HEK293 (cell line): Measurements from ENCODE around the gene DENND10.
A peak's percentile ranks its signal among the peaks of the same experiment; 100 is the strongest.

Experiments used
- CTCF ChIA-PET: fragments of 350-600 bp; formaldehyde crosslinking; extraction: SDS; loops from one replicate; lab custom pipeline; 2021; ENCODE audit warnings: antibody characterized with exemption; lab: Yijun Ruan, JAX
- POLR2A ChIA-PET: fragments of 300-600 bp; formaldehyde crosslinking; extraction: SDS; loops from one replicate; lab custom pipeline; 2020; ENCODE audit warnings: antibody characterized with exemption, inconsistent platforms; lab: Yijun Ruan, JAX
- H3K27ac ChIP-seq: fragments of 200-500 bp; sonication (Bioruptor generic); 2 replicates; pipeline ENCODE4 v1.5.1; 2014; ENCODE audit warnings: low read depth, low read length, control low read depth, inconsistent platforms; ENCODE audit errors: extremely low read depth
- H3K36me3 ChIP-seq, 2 experiments: fragments of 200-500 bp in 1 of 2; sonication (Bioruptor generic) in 1 of 2; 1 replicate in 1 of 2; 2 replicates in 1 of 2; pipeline ENCODE4 v1.5.1; 2014 to 2017; ENCODE audit warnings: inconsistent platforms in 2 of 2, low read length in 2 of 2; ENCODE audit not compliant: control insufficient read depth in 2 of 2, insufficient read depth in 1 of 2
- H3K4me1 ChIP-seq: fragments of 200-500 bp; sonication (Bioruptor generic); 2 replicates; pipeline ENCODE4 v1.5.1; 2014; ENCODE audit warnings: mild to moderate bottlenecking, low read length, inconsistent platforms; ENCODE audit not compliant: control insufficient read depth, insufficient read depth
- H3K4me3 ChIP-seq: 2 replicates; pipeline ENCODE4 v1.5.1; 2011; ENCODE audit warnings: low read depth, mild to moderate bottlenecking, control low read depth, low read length, moderate library complexity
- H3K9me3 ChIP-seq: fragments of 200-500 bp; sonication (Bioruptor generic); 2 replicates; pipeline ENCODE4 v1.5.1; 2014; ENCODE audit warnings: low read depth, low read length, inconsistent platforms; ENCODE audit not compliant: control insufficient read depth, insufficient read depth
- GLI2 ChIP-seq: fragments of 450-650 bp; formaldehyde crosslinking; IDR thresholded peaks from 2 replicates; pipeline ENCODE4; 2017; ENCODE audit warnings: missing biosample characterization, missing genetic modification characterization, low read depth, borderline replicate concordance
- MEIS1 ChIP-seq: sonication (generic); formaldehyde crosslinking; IDR thresholded peaks from 2 replicates; pipeline ENCODE4 v1.8.1; 2022; ENCODE audit warnings: missing genetic modification reagents, mild to moderate bottlenecking, borderline replicate concordance
- MZF1 ChIP-seq: fragments of 450-650 bp; formaldehyde crosslinking; IDR thresholded peaks from 2 replicates; pipeline ENCODE4 v1.5.1; 2017; ENCODE audit warnings: missing biosample characterization, missing genetic modification characterization, borderline replicate concordance
- WT1 ChIP-seq: fragments of 450-650 bp; formaldehyde crosslinking; IDR thresholded peaks from 2 replicates; pipeline ENCODE4 v1.5.1; 2016; ENCODE audit warnings: missing biosample characterization, missing genetic modification characterization
- ZFP37 ChIP-seq: fragments of 450-650 bp; formaldehyde crosslinking; IDR thresholded peaks from 2 replicates; pipeline ENCODE4 v1.5.1; 2016; ENCODE audit warnings: missing biosample characterization, missing genetic modification characterization
- ZIC2 ChIP-seq: fragments of 450-650 bp; formaldehyde crosslinking; IDR thresholded peaks from 2 replicates; pipeline ENCODE4 v1.5.1; 2016; ENCODE audit warnings: missing biosample characterization, missing genetic modification characterization
- ZNF121 ChIP-seq: fragments of 450-650 bp; formaldehyde crosslinking; IDR thresholded peaks from 2 replicates; pipeline ENCODE4 v1.5.1; 2016; ENCODE audit warnings: missing biosample characterization, missing genetic modification characterization
- ZNF169 ChIP-seq: fragments of 450-650 bp; formaldehyde crosslinking; IDR thresholded peaks from 2 replicates; pipeline ENCODE4 v1.5.1; 2016; ENCODE audit warnings: missing biosample characterization, missing genetic modification characterization
- ZNF24 ChIP-seq: fragments of 450-650 bp; formaldehyde crosslinking; IDR thresholded peaks from 2 replicates; pipeline ENCODE4 v1.5.1; 2016; ENCODE audit warnings: missing biosample characterization, missing genetic modification characterization
- ZNF248 ChIP-seq: fragments of 450-650 bp; formaldehyde crosslinking; IDR thresholded peaks from 2 replicates; pipeline ENCODE4 v1.5.1; 2017; ENCODE audit warnings: missing biosample characterization, missing genetic modification characterization
- ZNF510 ChIP-seq: fragments of 450-650 bp; formaldehyde crosslinking; IDR thresholded peaks from 2 replicates; pipeline ENCODE4 v1.5.1; 2018; ENCODE audit warnings: mild to moderate bottlenecking, missing genetic modification characterization, missing biosample characterization; ENCODE audit not compliant: insufficient replicate concordance
- ZNF521 ChIP-seq: fragments of 450-650 bp; formaldehyde crosslinking; IDR thresholded peaks from 2 replicates; pipeline ENCODE4 v1.5.1; 2017; ENCODE audit warnings: missing biosample characterization, mild to moderate bottlenecking, missing genetic modification characterization
- ZNF530 ChIP-seq: fragments of 450-650 bp; formaldehyde crosslinking; IDR thresholded peaks from 2 replicates; pipeline ENCODE4 v1.5.1; 2016; ENCODE audit warnings: low read depth, missing biosample characterization, missing genetic modification characterization
- ZNF558 ChIP-seq: fragments of 450-650 bp; formaldehyde crosslinking; IDR thresholded peaks from 2 replicates; pipeline ENCODE4 v1.5.1; 2016; ENCODE audit warnings: missing biosample characterization, missing genetic modification characterization
- ZNF585B ChIP-seq: fragments of 450-650 bp; formaldehyde crosslinking; IDR thresholded peaks from 2 replicates; pipeline ENCODE4 v1.5.1; 2016; ENCODE audit warnings: missing biosample characterization, missing genetic modification characterization
- ZNF626 ChIP-seq: fragments of 450-650 bp; sonication (Bioruptor Pico); formaldehyde crosslinking; IDR thresholded peaks from 2 replicates; pipeline ENCODE4 v1.5.1; 2018; ENCODE audit warnings: missing biosample characterization, missing genetic modification characterization, inconsistent platforms
- ZNF660 ChIP-seq: fragments of 450-650 bp; IDR thresholded peaks from 2 replicates; pipeline ENCODE4 v1.5.1; 2018; ENCODE audit warnings: missing biosample characterization, mild to moderate bottlenecking, missing genetic modification characterization
- ZNF707 ChIP-seq: fragments of 450-650 bp; formaldehyde crosslinking; IDR thresholded peaks from 2 replicates; pipeline ENCODE4 v1.5.1; 2016; ENCODE audit warnings: missing biosample characterization, missing genetic modification characterization
- TF ChIP-seq, protein P1 (sequence below): fragments of 450-650 bp; formaldehyde crosslinking; IDR thresholded peaks from 2 replicates; pipeline ENCODE4 v1.5.1; 2016; ENCODE audit warnings: missing biosample characterization, missing genetic modification characterization
- TF ChIP-seq, protein P2 (sequence below): fragments of 450-650 bp; formaldehyde crosslinking; IDR thresholded peaks from 2 replicates; pipeline ENCODE4 v1.5.1; 2016; ENCODE audit warnings: missing biosample characterization, missing genetic modification characterization, low read depth
- TF ChIP-seq, protein P3 (sequence below): fragments of 450-650 bp; formaldehyde crosslinking; IDR thresholded peaks from 2 replicates; pipeline ENCODE4 v1.5.1; 2016; ENCODE audit warnings: missing biosample characterization, missing genetic modification characterization
- TF ChIP-seq, protein P4 (sequence below): fragments of 450-650 bp; formaldehyde crosslinking; IDR thresholded peaks from 2 replicates; pipeline ENCODE4 v1.5.1; 2016; ENCODE audit warnings: missing biosample characterization, missing genetic modification characterization

Gene DENND10

DNA sequence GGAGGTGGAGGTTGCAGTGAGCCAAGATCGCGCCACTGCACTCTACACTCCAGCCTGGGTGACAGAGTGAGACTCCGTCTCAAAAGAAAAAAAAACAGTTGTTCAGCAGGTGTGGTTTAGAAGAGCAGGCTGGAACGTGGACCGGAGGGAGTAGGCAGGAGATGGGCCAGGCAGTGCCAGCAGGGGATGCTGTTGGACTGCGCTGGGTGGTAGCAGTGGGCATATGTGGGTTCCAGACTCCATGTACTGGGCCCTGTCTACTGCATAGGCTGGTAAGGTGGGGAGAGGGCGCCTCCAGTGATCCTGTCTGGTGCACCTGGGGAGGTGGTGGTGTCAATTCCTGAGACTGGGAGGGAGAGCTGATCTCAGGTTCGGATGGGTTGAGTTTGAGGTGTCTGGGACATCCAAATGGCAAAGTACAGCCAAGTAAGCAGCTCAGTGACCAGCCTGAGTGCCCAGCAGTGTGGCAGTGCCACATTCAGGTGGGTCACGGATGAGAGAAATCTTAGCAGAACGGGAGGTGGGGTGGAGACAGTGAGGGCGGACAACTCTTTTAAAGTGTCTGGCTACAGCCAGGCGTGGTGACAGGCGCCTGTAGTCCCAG, 35.7 kb downstream of the DENND10 start (continued):
- TF ChIP-seq, protein P1, sequence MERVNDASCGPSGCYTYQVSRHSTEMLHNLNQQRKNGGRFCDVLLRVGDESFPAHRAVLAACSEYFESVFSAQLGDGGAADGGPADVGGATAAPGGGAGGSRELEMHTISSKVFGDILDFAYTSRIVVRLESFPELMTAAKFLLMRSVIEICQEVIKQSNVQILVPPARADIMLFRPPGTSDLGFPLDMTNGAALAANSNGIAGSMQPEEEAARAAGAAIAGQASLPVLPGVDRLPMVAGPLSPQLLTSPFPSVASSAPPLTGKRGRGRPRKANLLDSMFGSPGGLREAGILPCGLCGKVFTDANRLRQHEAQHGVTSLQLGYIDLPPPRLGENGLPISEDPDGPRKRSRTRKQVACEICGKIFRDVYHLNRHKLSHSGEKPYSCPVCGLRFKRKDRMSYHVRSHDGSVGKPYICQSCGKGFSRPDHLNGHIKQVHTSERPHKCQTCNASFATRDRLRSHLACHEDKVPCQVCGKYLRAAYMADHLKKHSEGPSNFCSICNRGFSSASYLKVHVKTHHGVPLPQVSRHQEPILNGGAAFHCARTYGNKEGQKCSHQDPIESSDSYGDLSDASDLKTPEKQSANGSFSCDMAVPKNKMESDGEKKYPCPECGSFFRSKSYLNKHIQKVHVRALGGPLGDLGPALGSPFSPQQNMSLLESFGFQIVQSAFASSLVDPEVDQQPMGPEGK (tag by site-specific recombination) = 0 out of 2 replicates have a peak, but pooled peaks have one; percentile 21

DNA sequence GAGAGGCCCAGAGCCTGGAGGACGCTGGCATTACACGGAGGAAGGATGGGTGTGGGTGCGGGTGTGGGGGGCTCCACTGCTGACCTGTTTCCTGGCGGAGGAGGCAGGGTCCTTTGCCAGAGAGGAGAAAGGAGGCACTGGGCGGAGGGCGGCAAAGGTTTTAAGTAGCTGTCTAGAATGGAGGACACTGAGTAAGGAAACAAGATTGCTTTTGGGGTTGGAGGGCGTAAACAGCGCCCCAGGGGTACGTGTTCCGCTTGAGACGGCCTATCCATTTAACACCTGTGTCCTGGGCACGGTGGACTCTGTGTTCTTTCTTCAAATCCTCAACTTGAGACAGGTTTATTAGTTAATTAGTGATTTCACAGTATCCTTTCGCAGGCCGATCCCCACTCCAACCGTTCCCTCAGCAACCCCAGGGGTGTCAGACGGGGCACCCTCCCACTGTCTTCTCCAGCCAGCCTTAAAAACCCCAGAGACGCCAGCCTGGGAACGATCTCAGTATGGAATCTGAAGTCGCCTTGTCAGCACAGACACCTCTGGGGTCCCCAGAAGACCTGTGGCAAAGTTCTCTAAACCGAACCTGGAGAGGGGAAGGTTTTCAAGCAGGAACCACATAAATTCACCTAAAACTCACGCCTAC, 36.8 kb downstream of the DENND10 start:
- ChIA-PET CTCF (interaction anchor here (0.8 kb wide), 1 partner anchor 101 kb away, joined by 3 read pairs; no protein-coding TSS in a partner anchor), POLR2A (no interaction called here)
- Histone ChIP-seq H3K27ac (no peak overlapping the region), H3K36me3 (peaks cover 26 to 47% of the 10 kb centered on the region in 2 experiments), H3K9me3 (no peaks in the 10 kb centered on the region)
- TF ChIP-seq ZIC2 (tag by site-specific recombination) = no peak
- TF ChIP-seq ZNF169 (tag by site-specific recombination) = no peak
- no peak for TF ChIP-seq ZNF707 (tag by site-specific recombination)
- TF ChIP-seq, all 188 proteins: peak for 0
- H3K4me1 ChIP-seq = no peaks in the 10 kb centered on the region
- no peak overlapping the region for H3K4me3 ChIP-seq

DNA sequence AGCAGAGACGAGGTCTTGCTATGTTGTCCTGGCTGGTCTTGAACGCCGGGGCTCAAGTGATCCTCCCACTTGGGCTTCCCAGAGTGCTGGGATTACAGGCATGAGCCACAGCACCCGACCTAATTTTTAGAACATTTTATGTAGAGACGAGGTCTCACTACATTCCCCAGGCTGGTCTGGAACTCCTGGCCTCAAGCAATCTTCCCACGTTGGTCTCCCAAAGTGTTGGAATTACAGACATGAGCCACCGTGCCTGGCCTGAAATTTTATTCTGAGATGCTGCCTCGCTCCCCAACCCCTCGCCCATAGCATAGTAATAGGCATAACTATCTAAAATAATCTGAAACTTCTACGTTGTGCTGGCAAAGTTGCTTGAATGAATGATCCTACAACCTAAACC, 39.7 kb downstream of the DENND10 start:
- ChIA-PET POLR2A (no interaction called here), CTCF (no interaction called here)
- H3K4me3 ChIP-seq = no peak overlapping the region
- H3K9me3 ChIP-seq = no peaks in the 10 kb centered on the region
- no peak overlapping the region for H3K27ac ChIP-seq
- no peaks in the 10 kb centered on the region for H3K4me1 ChIP-seq
- TF ChIP-seq ZNF530 (tag by site-specific recombination) (no peak), MEIS1 (no peak), MZF1 (tag by site-specific recombination) (no peak), ZNF121 (tag by site-specific recombination) (no peak), ZNF510 (tag by site-specific recombination) (no peak), ZNF521 (tag by site-specific recombination) (no peak), ZNF248 (tag by site-specific recombination) (no peak), ZNF24 (tag by site-specific recombination) (no peak), ZFP37 (no peak), ZNF585B (tag by site-specific recombination) (no peak), ZNF626 (tag by site-specific recombination) (no peak), WT1 (tag by site-specific recombination) (no peak), ZNF660 (no peak), GLI2 (tag by site-specific recombination) (no peak), ZNF558 (tag by site-specific recombination) (no peak)
- TF ChIP-seq, protein P2, sequence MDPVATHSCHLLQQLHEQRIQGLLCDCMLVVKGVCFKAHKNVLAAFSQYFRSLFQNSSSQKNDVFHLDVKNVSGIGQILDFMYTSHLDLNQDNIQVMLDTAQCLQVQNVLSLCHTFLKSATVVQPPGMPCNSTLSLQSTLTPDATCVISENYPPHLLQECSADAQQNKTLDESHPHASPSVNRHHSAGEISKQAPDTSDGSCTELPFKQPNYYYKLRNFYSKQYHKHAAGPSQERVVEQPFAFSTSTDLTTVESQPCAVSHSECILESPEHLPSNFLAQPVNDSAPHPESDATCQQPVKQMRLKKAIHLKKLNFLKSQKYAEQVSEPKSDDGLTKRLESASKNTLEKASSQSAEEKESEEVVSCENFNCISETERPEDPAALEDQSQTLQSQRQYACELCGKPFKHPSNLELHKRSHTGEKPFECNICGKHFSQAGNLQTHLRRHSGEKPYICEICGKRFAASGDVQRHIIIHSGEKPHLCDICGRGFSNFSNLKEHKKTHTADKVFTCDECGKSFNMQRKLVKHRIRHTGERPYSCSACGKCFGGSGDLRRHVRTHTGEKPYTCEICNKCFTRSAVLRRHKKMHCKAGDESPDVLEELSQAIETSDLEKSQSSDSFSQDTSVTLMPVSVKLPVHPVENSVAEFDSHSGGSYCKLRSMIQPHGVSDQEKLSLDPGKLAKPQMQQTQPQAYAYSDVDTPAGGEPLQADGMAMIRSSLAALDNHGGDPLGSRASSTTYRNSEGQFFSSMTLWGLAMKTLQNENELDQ (tag by site-specific recombination) = no peak
- TF ChIP-seq, protein P3, sequence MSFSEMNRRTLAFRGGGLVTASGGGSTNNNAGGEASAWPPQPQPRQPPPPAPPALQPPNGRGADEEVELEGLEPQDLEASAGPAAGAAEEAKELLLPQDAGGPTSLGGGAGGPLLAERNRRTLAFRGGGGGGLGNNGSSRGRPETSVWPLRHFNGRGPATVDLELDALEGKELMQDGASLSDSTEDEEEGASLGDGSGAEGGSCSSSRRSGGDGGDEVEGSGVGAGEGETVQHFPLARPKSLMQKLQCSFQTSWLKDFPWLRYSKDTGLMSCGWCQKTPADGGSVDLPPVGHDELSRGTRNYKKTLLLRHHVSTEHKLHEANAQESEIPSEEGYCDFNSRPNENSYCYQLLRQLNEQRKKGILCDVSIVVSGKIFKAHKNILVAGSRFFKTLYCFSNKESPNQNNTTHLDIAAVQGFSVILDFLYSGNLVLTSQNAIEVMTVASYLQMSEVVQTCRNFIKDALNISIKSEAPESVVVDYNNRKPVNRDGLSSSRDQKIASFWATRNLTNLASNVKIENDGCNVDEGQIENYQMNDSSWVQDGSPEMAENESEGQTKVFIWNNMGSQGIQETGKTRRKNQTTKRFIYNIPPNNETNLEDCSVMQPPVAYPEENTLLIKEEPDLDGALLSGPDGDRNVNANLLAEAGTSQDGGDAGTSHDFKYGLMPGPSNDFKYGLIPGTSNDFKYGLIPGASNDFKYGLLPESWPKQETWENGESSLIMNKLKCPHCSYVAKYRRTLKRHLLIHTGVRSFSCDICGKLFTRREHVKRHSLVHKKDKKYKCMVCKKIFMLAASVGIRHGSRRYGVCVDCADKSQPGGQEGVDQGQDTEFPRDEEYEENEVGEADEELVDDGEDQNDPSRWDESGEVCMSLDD (tag by site-specific recombination) = no peak
- TF ChIP-seq, protein P4, sequence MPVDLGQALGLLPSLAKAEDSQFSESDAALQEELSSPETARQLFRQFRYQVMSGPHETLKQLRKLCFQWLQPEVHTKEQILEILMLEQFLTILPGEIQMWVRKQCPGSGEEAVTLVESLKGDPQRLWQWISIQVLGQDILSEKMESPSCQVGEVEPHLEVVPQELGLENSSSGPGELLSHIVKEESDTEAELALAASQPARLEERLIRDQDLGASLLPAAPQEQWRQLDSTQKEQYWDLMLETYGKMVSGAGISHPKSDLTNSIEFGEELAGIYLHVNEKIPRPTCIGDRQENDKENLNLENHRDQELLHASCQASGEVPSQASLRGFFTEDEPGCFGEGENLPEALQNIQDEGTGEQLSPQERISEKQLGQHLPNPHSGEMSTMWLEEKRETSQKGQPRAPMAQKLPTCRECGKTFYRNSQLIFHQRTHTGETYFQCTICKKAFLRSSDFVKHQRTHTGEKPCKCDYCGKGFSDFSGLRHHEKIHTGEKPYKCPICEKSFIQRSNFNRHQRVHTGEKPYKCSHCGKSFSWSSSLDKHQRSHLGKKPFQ = no peak
- peaks cover 20 to 59% of the 10 kb centered on the region in 2 experiments for H3K36me3 ChIP-seq
